Left kidney (tissue), 2 donors: ENCODE data around the gene HNRNPL. TPM values are rescaled to one million over a fixed set of nuclear protein-coding genes. Genes with fewer than 3 reads are reported as not detected.
"Not testable (repeated sequence)": the region's sequence is repeated elsewhere in the genome, so short reads cannot be mapped to it uniquely, and the experiment has no call there.

Experiments
- DNase-seq: peaks from one replicate; pipeline ENCODE4 v3.0.0-alpha.2; 2013
- polyA plus RNA-seq: library from polyadenylated mRNA; unstranded; fragments of 120-200 nt; gene quantifications from one replicate; pipeline ENCODE4 v1.2.1, GENCODE V29; 2013; ENCODE audit not compliant: insufficient read length

HNRNPL gene
- polyA plus RNA-seq, 1 donor = 538 TPM

- DNase-seq = no peak
These were observed 26.0 kb upstream of the HNRNPL start for GRCh38 chr19:38875656-38876395.

- DNase-seq = not testable (repeated sequence)
These were observed 23.6 kb upstream of the HNRNPL start for GRCh38 chr19:38873400-38873799.

- DNase-seq = no peak
These were observed 20.8 kb upstream of the HNRNPL start for GRCh38 chr19:38870612-38871011.

GRCh38 chr19:38869836-38870607, 20.2 kb upstream of the HNRNPL start:
- DNase-seq = no peak

- DNase-seq = no peak
These were observed 19.5 kb upstream of the HNRNPL start for GRCh38 chr19:38869160-38869835.

GRCh38 chr19:38868551-38868950, 18.8 kb upstream of the HNRNPL start:
- no peak for DNase-seq

- no peak for DNase-seq
These were observed 17.5 kb upstream of the HNRNPL start for GRCh38 chr19:38867171-38867780.

GRCh38 chr19:38862321-38863059, 12.7 kb upstream of the HNRNPL start:
- DNase-seq = no peak

- DNase-seq = no peak
These were observed 11.6 kb upstream of the HNRNPL start for GRCh38 chr19:38861368-38861767.

GRCh38 chr19:38859631-38860204, 9.9 kb upstream of the HNRNPL start:
- not testable (repeated sequence) for DNase-seq

GRCh38 chr19:38856813-38857212, 7.0 kb upstream of the HNRNPL start:
- DNase-seq = no peak

- DNase-seq = not testable (repeated sequence)
These were observed 6.0 kb upstream of the HNRNPL start for GRCh38 chr19:38855751-38856150.

- not testable (repeated sequence) for DNase-seq
These were observed 5.2 kb upstream of the HNRNPL start for GRCh38 chr19:38854961-38855360.

GRCh38 chr19:38853214-38853613, 3.4 kb upstream of the HNRNPL start:
- no peak for DNase-seq

GRCh38 chr19:38852231-38853044, 2.7 kb upstream of the HNRNPL start:
- DNase-seq = peak; percentile 61

- DNase-seq = peak; percentile 93
These were observed 1.9 kb upstream of the HNRNPL start for GRCh38 chr19:38851622-38852230.

GRCh38 chr19:38850976-38851621, 1.3 kb upstream of the HNRNPL start:
- DNase-seq = no peak

GRCh38 chr19:38850436-38850975, 720 bp upstream of the HNRNPL start:
- DNase-seq = peak; percentile 100
